C1 segment of cervical spinal cord (tissue), 14 donors: Measurements from ENCODE around the gene S100P.
"Not testable (repeated sequence)": the region's sequence is repeated elsewhere in the genome, so short reads cannot be mapped to it uniquely, and the experiment has no call there.

Experiments used
- DNase-seq, 14 donors: peaks; one replicate each; lab custom pipeline; 2025; lab: John Stamatoyannopoulos, UW

The S100P gene

DNA sequence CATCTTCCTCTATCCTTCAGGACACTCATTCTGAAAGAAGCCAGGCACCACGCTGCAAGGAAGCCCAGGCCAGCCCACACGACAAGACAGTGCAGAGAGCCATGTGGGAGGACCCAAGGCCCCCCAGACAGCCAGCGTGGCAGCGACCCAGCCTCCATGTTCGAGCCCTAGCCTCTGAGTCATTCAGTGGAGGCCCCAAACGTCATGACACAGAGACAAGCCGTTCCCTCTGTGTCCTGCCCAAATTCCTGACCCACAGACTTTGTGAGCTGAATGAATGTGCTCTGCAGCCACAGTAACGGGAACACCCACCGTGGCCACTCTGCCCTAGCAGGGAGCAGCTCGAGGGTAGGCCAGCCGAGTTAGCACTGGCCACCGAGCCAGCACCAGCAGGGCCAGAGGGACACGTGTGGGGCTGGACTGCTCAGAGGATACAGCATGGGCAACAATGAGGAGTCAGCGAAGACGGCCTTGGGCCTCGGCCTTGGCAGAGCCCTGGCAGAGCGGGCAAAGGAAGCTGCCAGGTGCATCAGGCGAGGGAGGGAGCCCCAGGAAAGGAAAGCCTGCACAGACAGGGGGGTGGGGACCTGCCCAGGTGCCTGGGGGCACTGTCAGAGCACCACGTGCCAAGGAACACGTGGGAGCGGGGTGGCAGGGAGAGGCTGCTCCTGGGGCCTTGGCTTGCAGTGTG is 30.9 kb downstream of the S100P start:
- DNase-seq, result peak in 4 of 14 donors; percentile 47 to 81 (median 61)

DNA sequence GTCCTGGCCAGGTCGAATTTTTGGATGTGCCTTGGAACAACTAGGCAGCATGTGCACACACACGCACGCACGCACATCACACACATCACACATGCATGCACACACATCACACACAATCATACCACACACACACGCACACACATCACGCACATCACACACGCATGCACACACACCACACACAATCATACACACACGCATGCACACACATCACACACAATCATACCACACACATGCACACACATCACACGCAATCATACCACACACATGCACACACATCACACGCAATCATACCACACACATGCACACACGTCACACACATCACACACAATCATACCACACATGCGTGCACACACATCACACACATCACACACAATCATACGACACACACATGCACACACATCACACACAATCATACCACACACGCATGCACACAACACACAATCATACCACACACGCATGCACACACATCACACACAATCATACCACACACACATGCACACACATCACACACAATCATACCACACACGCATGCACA is 31.8 kb downstream of the S100P start:
- not testable (repeated sequence) for DNase-seq

DNA sequence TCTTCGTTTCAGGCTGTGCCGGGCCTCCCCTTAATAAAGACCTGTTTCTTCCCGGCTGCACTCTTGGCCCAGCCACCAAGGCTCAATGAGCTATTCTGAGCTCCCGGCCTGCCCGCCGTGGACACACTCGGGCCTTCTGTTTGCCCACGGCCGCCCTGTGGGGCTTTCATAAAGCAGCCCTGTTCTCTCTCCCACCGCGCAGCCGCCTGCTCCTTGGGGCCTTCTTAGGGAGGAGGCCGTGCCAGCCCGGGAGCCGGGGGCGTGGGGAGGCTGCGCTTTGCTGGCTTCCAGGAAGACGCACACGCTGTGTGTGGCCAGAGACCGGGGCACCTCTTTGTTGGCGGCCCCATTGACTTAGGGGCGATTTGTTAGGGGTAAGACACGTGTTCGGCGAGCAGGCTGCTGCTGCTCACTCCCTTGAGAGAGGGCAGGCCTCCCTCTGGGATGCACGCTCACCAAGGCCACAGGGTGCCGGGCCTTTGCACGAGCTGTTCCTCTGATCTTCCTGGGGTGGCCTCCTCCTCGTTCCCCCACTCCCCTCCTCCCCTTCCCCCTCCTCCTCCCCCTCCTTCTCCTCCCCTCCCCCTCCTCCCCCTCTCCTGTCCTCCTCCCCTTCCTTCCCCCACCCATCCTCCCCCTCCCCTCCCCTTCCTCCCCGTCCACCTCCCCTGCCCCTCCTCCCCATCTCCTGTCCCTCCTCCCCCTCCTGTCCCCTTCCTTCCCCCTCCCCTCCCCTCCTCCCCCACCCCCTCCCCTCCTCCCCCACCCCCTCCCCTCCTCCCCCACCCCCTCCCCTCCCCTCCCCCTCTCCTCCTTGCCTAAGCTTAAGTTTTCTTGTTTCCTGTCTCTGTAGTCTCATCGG is 33.6 kb downstream of the S100P start:
- peak in 13 of 14 donors; percentile 56 to 96 (median 80) for DNase-seq

DNA sequence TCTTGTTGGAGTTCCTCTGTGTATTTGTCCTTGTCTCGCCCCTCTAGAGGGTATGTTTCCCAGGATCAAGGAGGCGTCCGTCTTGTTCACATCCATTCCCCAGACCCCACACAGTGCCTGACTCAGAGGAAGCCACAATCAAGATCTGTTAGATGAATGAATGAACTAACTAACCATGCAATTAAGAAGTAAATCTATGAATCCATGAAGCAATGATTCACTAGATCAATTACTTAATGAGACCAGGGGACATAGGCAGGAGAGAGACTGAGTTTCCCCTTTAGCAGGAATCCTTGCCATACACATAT is 34.2 kb downstream of the S100P start:
- DNase-seq, result no peak

DNA sequence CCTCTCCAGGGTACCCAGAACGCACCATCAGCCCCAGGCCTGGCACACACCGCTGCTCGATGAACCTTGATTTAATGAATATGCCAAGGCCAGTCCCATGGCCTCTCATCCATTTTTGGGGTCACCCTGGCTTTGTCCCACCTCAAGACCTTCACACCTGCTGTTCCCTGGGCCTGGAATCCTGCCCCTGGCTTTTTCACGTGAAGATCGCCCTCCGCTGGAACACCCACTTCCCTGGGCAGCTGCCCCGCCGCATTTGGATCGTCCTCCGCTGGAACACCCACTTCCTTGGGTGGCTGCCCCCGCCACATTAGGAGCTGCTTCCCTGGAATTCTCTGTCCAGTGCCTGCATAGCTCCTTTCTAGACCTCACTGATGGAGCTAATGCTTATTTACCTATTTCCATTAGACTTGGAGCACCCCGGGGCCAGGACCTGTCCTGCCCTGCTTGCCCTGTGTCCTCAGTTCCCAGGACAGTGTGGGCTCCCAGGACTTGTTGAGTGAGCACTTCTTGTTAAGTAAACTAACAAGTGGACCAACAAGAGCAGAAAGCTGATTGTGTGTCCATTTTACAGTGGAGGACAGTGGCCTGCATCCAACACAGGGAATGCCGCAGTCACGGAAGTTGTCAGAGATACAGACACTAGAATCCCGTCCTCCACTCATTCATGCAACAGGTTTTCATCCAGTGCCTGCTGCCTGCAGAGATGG is 34.8 kb downstream of the S100P start:
- DNase-seq, result no peak

DNA sequence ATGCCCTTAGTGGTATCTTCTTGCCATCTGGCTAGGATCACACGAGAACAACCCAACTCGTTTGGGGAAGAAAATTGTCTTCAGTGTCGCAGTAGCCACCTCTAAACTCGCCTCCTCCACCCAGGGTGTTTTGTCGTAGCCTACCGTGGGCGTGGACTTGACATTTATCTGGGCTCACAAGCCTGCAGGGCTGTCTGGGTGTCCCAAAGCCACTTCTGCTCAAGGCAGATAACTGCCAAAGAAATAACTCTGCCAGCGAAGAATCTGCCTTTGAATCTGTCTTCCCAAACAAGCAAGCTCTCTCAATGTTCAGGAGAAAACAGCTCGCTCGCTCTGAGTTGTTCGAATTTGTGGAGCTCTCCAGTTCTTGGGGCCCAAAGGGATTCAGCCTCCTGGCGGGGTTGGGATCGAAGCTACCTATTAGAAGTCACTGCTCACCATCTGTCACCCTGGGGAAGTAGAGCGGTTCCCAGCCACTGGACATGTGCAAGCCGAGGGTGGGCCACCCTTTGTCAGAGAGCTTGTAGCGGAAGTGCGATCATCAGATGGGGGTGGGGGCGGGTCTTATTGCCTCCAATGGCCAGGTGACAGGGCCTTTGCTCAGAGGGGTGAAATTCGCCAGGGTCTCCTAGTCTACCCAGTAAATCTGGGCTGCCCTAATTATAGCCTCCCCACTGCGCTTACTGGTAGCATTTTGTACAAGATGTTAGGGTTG is 37.1 kb downstream of the S100P start:
- DNase-seq, result peak in 1 of 14 donors; percentile 60

DNA sequence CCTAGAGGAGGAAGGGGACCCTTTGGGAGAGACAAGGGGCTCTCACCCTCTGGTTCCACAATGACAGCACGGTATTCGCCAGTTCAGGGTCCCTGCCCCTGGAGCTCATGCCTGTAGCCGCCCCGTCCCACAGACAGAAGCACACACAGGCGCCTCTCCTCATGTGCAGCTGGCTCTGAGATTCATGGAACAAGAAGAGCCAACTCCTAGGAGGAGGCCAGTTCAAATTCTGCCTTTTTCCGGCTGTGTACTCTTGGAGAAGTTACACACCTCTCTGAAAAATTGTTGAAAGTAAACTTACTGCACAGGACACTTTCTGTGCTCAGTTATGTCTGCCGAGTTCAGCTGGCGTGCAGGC is 37.6 kb downstream of the S100P start:
- DNase-seq, result no peak

DNA sequence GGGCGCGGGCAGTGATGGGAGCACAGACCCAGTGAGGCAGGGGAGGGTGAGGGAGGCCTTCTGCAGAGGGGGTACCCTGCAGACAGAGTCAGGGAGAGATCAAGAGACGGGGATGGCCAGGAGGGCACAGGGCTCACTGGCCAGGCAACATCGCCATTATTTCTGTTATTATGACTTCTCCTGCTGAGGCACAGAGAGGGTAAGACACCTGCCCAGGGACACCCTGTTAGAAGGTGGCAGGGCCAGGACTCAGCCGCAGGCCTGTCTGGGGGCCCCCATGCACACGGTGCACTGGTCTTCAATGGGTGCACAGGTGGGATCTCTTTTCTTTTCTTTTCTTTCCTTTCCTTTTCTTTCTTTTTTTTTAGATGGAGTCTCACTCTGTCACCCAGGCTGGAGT is 38.1 kb downstream of the S100P start:
- no peak for DNase-seq

DNA sequence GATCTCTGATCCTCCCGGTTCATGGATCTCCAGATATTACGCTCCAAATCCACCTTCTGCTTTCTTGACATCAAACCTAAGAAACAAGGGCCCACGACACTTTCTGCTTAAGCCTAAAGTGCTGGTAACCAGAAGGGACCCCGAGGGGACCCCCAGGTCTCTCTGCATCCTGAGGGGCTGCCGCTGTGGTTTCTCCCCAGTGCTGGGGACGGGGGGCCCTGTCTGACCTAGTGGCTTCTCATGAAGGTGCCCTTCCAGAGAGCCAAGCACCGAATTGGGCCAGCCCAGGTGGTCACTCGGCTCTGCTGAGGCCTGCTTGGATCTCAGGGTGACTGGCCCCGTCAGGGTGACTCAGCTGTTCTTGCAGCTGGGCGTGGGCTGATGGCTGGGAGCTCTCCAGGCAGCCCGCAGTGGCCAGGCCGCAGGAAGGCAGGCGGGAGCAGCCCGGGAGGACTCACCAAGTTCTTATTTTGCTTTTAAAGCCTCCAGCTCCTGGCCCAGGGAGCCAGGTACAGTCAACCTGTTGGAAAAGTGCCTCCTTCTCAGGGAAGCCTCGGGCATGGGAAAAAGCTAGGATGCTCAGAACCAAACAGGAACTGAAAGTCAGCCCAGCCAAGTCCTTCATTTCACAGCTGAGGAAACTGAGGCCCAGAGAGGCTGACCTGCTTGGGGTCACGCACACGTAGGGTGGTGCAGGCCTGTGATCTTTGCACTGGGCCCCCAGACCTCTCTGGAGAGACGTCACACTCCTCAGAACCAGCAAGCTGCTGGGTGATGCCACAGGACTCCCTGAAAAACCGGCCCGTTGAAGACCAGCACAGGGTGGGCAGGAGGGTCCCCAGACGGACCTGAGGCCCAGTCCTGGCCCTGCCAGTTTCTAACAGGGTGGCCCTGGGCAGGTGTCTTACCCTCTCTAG is 39.0 kb downstream of the S100P start:
- peak in 8 of 14 donors; percentile 23 to 83 (median 46) for DNase-seq

DNA sequence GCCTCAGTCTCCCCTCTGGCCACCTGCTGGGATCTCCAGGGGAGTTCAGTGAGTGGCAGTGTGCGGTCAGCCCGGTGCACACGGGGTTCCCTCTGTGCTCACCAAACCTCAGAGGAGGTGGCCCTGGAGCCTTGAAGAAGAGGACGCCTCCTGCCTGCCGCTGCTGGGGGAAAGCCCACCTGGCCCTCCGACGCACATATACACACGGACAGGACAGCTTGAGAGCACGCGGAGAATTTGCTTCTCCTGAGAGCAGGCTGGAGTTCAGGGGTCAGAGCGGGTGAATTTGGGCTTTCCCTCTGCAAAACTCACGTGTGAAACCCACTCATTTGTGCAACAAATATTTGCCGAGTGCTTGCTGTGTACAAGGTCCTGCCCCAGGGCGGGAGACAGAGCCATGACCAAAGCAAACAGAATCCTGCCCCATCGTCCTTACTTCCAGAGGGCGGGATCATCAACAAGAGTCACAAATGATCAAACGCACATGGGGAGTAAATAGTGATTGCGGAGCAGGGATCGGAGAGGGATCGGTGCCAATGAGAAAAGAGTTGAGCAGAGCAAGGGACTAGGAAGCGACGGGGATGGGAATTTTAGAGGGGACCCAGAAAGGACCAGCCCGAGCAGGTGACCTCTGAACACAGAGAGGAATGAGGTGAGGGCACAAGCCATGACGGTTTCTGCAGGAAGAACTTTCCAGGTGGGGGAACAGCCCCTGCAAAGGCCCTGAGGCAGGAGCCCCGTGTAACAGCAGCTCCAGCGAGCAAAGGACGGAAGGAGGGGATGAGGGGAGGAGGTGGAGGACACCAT is 39.9 kb downstream of the S100P start:
- no peak for DNase-seq

DNA sequence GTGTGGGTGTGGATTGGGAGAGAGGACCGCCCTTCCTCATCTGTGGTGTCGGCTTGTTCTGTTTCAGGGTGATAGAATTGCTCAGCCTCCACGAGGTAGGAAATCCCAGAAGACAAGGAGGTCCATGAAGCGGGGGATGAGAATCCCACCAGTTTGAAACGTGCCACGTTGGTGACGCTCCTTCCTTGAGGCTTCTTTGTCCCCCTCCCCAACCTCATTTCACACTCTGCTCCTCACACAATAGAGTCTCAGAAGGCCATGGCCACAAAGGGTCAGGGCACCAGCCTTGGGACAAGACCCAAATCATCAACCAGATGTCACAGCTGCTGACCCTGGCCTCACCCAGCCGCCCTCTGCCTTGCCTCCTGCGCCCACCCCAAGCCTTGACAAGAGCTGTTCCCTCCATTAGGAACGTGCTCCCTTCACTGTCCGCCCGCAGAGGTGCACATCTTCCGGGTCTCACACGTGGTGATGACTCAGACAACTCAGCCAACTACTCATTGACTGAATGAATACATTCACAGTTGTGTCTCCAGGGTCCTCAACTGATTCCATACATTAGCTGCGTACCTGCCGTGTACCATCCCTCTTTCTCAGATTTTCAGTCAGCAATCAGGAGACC is 40.6 kb downstream of the S100P start:
- no peak for DNase-seq

DNA sequence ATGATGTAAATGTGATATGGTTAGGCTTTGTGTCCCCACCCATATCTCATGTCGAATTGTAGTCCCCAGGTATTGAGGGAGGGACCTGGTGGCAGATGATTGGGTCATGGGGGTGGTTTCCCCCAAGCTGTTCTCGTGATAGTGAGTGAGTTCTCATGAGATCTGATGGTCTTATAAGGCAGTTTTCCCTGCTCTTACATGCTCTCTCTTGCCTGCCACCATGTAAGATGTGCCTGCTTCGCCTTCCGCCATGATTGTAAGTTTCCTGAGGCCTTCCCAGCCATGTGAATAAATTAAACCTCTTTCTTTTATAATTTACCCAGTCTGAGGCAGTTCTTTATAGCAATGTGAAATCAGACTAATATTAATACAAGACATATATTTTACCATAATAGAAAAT is 46.2 kb downstream of the S100P start:
- no peak for DNase-seq

DNA sequence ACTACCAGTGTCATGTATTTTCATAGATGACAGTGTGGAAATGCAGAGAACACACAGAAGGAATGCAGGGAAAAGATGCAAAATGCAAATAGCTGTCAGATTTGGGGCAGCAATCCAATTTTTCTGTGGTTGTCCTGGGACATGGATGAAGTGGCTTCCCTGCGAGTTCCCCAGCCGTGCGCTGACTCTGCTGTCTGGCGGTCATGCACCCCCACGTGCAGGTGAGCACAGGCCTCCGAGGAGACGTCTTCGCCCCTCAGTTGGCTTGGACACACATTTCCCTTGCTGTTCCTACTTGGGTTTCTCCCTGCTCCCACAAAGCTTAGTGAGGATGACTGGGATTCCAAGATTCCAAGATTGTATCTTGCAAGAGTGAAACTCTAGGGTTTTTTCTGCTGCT is 46.7 kb downstream of the S100P start:
- no peak for DNase-seq

DNA sequence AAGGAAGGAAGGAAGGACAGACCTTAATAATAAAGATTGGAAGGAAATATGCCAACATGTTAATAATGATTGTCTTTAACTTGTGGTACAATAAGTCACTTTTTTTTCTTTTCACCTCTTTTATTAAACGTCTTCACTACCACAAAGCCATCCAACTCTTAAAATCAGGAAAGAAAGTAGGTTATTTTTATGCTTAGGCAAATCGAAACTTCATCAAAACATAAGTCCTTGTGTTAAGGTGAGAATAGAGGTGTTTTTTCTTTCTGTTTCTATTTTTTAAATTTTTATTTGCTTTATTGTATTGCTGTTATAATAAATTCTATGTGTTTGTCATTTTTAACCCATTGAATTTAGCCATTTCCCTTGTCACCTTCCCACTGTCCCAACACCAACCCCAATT is 48.8 kb downstream of the S100P start:
- DNase-seq, result no peak

DNA sequence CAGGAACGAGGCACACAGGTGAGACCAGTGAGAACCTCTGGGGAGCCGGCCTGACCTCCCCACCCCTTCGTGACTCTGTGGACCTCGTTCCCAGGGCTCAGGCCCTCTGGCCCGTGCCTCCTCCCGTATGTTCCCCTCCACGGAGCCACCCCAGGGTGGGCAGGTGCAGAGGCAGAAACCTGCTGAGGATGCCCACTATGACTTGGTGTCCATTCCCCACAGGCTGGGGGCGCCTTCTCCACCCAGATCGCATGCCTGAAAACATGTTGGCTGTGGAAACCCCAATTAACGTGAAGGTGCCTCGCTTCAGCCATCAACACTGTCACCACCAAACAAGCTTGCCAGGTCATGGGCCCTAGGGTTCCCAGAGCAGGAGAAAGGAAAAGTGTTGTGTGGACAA is 49.3 kb downstream of the S100P start:
- DNase-seq, result no peak
